PC-9 (cell line): ENCODE measurements around the gene IKZF5.

Source experiments
- EZH2 ChIP-seq: fragments of 200-600 bp; sonication (generic); IDR thresholded peaks from 2 replicates; pipeline ENCODE4 v1.8.0; 2017; ENCODE audit warnings: antibody characterized with exemption, low read depth
- TF ChIP-seq, protein P1 (sequence below): fragments of 200-600 bp; sonication (generic); conservative IDR thresholded peaks from 2 replicates; pipeline ENCODE4 v1.6.1; 2017; ENCODE audit warnings: mixed run types, antibody characterized with exemption, mild to moderate bottlenecking, moderate library complexity

DNA sequence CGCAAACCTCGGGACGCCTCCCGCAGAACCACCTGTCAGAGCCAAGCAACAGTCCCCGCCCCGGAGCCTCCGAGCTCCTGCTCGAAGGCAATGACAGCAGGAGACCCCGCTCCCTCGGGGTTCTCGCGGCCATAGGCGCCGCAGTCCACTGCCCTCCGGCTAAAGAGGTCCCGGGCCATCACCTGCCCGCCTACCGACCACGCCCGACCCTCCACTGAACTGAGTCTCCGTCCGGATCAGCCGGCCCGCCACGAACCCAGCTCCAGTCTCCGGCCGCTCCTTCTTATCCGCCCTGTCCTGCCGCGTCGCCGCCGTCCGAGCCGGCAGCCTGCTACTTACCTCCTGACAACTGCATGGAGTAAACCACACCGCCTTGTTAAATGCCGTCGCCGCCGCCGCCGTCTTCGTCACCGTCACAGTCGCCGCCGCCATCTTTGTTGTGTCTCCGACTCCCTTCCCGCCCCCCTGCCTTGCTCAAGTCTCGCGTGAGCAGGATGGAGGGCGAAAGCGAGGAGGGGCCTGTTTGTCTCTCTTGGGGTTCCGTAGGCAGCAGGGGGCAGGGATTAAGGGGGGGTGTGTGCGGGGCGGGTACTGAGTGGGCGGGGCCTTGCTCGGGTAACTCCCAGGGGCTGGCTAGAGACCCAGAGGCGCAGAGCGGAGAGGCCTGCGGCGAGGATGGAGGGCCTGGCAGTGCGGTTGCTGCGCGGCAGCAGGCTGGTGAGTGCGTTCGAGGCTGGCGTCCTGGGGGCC is at the start of gene IKZF5, which contains the start of gene ACADSB:
- TF ChIP-seq, protein P1, sequence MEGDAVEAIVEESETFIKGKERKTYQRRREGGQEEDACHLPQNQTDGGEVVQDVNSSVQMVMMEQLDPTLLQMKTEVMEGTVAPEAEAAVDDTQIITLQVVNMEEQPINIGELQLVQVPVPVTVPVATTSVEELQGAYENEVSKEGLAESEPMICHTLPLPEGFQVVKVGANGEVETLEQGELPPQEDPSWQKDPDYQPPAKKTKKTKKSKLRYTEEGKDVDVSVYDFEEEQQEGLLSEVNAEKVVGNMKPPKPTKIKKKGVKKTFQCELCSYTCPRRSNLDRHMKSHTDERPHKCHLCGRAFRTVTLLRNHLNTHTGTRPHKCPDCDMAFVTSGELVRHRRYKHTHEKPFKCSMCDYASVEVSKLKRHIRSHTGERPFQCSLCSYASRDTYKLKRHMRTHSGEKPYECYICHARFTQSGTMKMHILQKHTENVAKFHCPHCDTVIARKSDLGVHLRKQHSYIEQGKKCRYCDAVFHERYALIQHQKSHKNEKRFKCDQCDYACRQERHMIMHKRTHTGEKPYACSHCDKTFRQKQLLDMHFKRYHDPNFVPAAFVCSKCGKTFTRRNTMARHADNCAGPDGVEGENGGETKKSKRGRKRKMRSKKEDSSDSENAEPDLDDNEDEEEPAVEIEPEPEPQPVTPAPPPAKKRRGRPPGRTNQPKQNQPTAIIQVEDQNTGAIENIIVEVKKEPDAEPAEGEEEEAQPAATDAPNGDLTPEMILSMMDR, result no peak
- TF ChIP-seq EZH2, result no peak
